ENCODE data around the gene NEU1. TPM values are rescaled to one million over a fixed set of nuclear protein-coding genes. Genes with fewer than 3 reads are reported as not detected.

NEU1 gene
- total and polyA plus RNA-seq, 4 donors: 27.6 to 42.4 (median 34.8) TPM

DNA sequence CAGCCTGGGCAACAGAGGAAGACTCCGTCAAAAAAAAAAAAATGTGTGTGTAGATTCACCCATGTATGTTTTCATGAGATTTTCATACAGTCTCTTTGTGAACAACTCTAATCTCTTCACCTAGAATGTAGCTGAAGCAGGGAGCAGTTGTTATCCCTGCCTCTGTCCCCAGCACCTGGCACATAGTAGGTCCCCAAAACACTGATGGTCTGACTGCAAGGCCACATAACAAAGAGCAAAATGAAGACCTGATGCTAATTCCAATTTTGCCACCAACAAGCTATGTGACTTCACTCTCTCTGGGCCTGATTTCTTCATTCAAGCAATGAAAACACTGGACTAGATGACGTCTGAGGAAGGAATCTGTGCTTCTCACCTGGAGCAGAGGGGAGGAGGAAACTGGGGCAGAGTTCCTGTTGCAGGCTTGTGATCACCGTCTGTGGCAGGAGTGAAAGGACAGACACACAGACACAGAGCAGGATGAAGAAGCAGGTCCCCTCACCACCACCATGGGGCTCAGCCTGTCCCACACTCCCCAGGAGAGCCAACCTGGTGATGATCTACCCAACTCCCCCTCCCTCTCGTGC, 11.6 kb upstream of the NEU1 start:
- no peaks in the 10 kb centered on the region for H3K9me3 ChIP-seq (ENCODE audit: control insufficient read depth in 4 of 4, low read length in 3 of 4)
- WGBS: 67% methylated on average over 4 of the region's 4 CpGs
- TF ChIP-seq FOXA2 (IDR thresholded peaks at IDR 0.05): no peak
- no peak for TF ChIP-seq EGR1 (IDR thresholded peaks at IDR 0.05; ENCODE audit: low read depth in 2 of 2)
- TF ChIP-seq, protein P1, sequence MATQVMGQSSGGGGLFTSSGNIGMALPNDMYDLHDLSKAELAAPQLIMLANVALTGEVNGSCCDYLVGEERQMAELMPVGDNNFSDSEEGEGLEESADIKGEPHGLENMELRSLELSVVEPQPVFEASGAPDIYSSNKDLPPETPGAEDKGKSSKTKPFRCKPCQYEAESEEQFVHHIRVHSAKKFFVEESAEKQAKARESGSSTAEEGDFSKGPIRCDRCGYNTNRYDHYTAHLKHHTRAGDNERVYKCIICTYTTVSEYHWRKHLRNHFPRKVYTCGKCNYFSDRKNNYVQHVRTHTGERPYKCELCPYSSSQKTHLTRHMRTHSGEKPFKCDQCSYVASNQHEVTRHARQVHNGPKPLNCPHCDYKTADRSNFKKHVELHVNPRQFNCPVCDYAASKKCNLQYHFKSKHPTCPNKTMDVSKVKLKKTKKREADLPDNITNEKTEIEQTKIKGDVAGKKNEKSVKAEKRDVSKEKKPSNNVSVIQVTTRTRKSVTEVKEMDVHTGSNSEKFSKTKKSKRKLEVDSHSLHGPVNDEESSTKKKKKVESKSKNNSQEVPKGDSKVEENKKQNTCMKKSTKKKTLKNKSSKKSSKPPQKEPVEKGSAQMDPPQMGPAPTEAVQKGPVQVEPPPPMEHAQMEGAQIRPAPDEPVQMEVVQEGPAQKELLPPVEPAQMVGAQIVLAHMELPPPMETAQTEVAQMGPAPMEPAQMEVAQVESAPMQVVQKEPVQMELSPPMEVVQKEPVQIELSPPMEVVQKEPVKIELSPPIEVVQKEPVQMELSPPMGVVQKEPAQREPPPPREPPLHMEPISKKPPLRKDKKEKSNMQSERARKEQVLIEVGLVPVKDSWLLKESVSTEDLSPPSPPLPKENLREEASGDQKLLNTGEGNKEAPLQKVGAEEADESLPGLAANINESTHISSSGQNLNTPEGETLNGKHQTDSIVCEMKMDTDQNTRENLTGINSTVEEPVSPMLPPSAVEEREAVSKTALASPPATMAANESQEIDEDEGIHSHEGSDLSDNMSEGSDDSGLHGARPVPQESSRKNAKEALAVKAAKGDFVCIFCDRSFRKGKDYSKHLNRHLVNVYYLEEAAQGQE (IDR thresholded peaks at IDR 0.05): no peak
- no peak for TF ChIP-seq JUND (IDR thresholded peaks at IDR 0.05)
- TF ChIP-seq GABPA (IDR thresholded peaks at IDR 0.05 in 1 of 2, conservative IDR thresholded peaks at IDR 0.05 in 1 of 2): no peak
- TF ChIP-seq, protein P2, sequence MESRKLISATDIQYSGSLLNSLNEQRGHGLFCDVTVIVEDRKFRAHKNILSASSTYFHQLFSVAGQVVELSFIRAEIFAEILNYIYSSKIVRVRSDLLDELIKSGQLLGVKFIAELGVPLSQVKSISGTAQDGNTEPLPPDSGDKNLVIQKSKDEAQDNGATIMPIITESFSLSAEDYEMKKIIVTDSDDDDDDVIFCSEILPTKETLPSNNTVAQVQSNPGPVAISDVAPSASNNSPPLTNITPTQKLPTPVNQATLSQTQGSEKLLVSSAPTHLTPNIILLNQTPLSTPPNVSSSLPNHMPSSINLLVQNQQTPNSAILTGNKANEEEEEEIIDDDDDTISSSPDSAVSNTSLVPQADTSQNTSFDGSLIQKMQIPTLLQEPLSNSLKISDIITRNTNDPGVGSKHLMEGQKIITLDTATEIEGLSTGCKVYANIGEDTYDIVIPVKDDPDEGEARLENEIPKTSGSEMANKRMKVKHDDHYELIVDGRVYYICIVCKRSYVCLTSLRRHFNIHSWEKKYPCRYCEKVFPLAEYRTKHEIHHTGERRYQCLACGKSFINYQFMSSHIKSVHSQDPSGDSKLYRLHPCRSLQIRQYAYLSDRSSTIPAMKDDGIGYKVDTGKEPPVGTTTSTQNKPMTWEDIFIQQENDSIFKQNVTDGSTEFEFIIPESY (IDR thresholded peaks at IDR 0.05): no peak
- TF ChIP-seq SP1 (IDR thresholded peaks at IDR 0.05): no peak
- no peak for TF ChIP-seq RXRA (IDR thresholded peaks at IDR 0.05)
- TF ChIP-seq HNF4G (IDR thresholded peaks at IDR 0.05): no peak
- TF ChIP-seq, protein P3, sequence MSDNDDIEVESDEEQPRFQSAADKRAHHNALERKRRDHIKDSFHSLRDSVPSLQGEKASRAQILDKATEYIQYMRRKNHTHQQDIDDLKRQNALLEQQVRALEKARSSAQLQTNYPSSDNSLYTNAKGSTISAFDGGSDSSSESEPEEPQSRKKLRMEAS (IDR thresholded peaks at IDR 0.05): no peak
- TF ChIP-seq YY1 (IDR thresholded peaks at IDR 0.05): no peak
- no peak for TF ChIP-seq FOXA1 (IDR thresholded peaks at IDR 0.05)
- no peak for TF ChIP-seq HNF4A (conservative IDR thresholded peaks at IDR 0.05)
- TF ChIP-seq, protein P4, sequence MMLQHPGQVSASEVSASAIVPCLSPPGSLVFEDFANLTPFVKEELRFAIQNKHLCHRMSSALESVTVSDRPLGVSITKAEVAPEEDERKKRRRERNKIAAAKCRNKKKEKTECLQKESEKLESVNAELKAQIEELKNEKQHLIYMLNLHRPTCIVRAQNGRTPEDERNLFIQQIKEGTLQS (IDR thresholded peaks at IDR 0.05): no peak
- TF ChIP-seq RAD21 (IDR thresholded peaks at IDR 0.05): no peak
- TF ChIP-seq TAF1 (conservative IDR thresholded peaks at IDR 0.05): no peak
- no peak overlapping the region for H3K27ac ChIP-seq (ENCODE audit: low read depth in 1 of 2, low read length in 2 of 2)
- H3K27me3 ChIP-seq (ENCODE audit: control insufficient read depth in 4 of 4, insufficient read depth in 4 of 4, low read length in 3 of 4): no peaks in the 10 kb centered on the region
- no peak overlapping the region for H3K4me3 ChIP-seq (ENCODE audit: low read depth in 1 of 3, low read length in 3 of 3)
- H3K4me1 ChIP-seq (ENCODE audit: control insufficient read depth in 4 of 4, insufficient read depth in 4 of 4, low read length in 3 of 4): no peaks in the 10 kb centered on the region
- DNase-seq (ENCODE audit: low spot score): no peak
- H3K36me3 ChIP-seq (ENCODE audit: control insufficient read depth in 4 of 4, insufficient read depth in 3 of 4, low read depth in 1 of 4, low read length in 3 of 4): no peaks in the 10 kb centered on the region
- no peak overlapping the region for H3K9ac ChIP-seq (ENCODE audit: low read depth in 1 of 2, low read length in 2 of 2)

DNA sequence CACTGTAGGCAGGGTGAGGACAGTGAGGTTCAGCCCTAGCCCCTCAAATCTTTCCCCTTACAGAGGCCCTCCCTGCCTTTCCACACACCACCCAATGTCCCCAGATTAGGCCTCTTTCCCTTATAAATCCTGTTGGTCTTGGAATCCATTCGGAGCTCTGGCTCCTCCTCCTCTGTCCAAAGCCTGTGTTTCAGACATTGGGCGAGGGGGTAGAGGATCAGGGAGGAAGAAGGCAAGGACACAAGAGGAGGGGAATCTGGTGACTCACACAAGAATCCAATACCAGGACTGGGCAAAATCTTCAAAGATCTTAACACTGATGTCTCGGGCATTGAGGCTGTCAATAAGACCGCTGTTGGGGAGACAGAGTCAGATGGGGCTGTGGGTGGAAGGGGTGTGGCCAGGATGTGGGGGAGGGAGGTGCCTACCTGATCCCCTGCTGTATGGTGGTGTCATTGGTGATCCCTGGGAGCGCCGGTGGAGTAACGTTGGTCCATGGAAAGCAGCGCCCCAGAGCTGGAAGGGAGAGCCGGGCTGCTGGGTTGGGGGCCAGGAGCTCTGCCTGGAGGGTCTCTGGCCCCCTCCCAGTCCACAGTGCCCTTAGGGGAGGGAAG, 8.5 kb upstream of the NEU1 start:
- DNase-seq (ENCODE audit: low spot score): no peak
- Histone ChIP-seq H3K4me3 (ENCODE audit: low read depth in 1 of 3, low read length in 3 of 3) (no peak overlapping the region), H3K9ac (ENCODE audit: low read depth in 1 of 2, low read length in 2 of 2) (no peak overlapping the region), H3K36me3 (ENCODE audit: control insufficient read depth in 4 of 4, insufficient read depth in 3 of 4, low read depth in 1 of 4, low read length in 3 of 4) (no peaks in the 10 kb centered on the region), H3K27me3 (ENCODE audit: control insufficient read depth in 4 of 4, insufficient read depth in 4 of 4, low read length in 3 of 4) (no peaks in the 10 kb centered on the region), H3K9me3 (ENCODE audit: control insufficient read depth in 4 of 4, low read length in 3 of 4) (no peaks in the 10 kb centered on the region), H3K4me1 (ENCODE audit: control insufficient read depth in 4 of 4, insufficient read depth in 4 of 4, low read length in 3 of 4) (no peaks in the 10 kb centered on the region), H3K27ac (ENCODE audit: low read depth in 1 of 2, low read length in 2 of 2) (no peak overlapping the region)
- WGBS: 70% methylated on average over 9 of the region's 9 CpGs
- TF ChIP-seq, protein P3 (IDR thresholded peaks at IDR 0.05): no peak
- no peak for TF ChIP-seq SP1 (IDR thresholded peaks at IDR 0.05)
- TF ChIP-seq FOXA1 (IDR thresholded peaks at IDR 0.05): no peak
- TF ChIP-seq, protein P2 (IDR thresholded peaks at IDR 0.05): no peak
- TF ChIP-seq EGR1 (IDR thresholded peaks at IDR 0.05; ENCODE audit: low read depth in 2 of 2): no peak
- no peak for TF ChIP-seq JUND (IDR thresholded peaks at IDR 0.05)
- TF ChIP-seq, protein P1 (IDR thresholded peaks at IDR 0.05): no peak
- no peak for TF ChIP-seq GABPA (IDR thresholded peaks at IDR 0.05 in 1 of 2, conservative IDR thresholded peaks at IDR 0.05 in 1 of 2)
- TF ChIP-seq TAF1 (conservative IDR thresholded peaks at IDR 0.05): no peak
- no peak for TF ChIP-seq HNF4A (conservative IDR thresholded peaks at IDR 0.05)
